HepG2 (cell line): ENCODE data around the gene RUBCNL. TPM values are rescaled to one million over a fixed set of nuclear protein-coding genes. Genes with fewer than 3 reads are reported as not detected.

ENCODE experiments used
- ATAC-seq: fragments of 200-7000 bp; cut with Tn5 transposase; 3 replicates; pipeline ENCODE4 v1.9.1; 2020; ENCODE audit warnings: mild to moderate bottlenecking, moderate library complexity
- BruUV-seq: library from RNA; stranded (reverse); fragments of 400-500 nt; replicated peaks from 2 replicates; lab custom pipeline; 2021; lab: Mats Ljungman, UMichigan
- CTCF ChIA-PET: fragments of 300-600 bp; formaldehyde crosslinking; extraction: SDS; loops from one replicate; lab custom pipeline; 2021; ENCODE audit warnings: low total read pairs, inconsistent platforms, low intra/inter-chr PET ratio; lab: Yijun Ruan, JAX
- POLR2A ChIA-PET: fragments of 350-600 bp; sonication (Branson Sonifier 250); formaldehyde crosslinking; loops from one replicate; lab custom pipeline; 2020; ENCODE audit warnings: antibody characterized with exemption, inconsistent platforms; lab: Yijun Ruan, JAX
- DNase-seq: peaks from one replicate; pipeline ENCODE4 v3.0.0-alpha.2; 2015; ENCODE audit warnings: low spot score
- FAIRE-seq: peaks from 3 replicates; lab custom pipeline; 2011; peaks lifted over from hg19 to GRCh38; lab: Jason Lieb, UNC
- H2AFZ ChIP-seq: one replicate; pipeline ENCODE4 v1.6.1; 2011; ENCODE audit warnings: low read length, inconsistent platforms
- H3K27ac ChIP-seq: fragments of 300-600 bp; 3 replicates; pipeline ENCODE4 v1.8.0; 2011; ENCODE audit warnings: mixed run types, mild to moderate bottlenecking, mixed read lengths, low read length, inconsistent platforms; ENCODE audit not compliant: insufficient read depth; ENCODE audit errors: extremely low read length
- H3K27me3 ChIP-seq, 2 experiments: fragments of 200-600 bp in 1 of 2; 2 replicates in 1 of 2; 3 replicates in 1 of 2; pipeline versions ENCODE4 v1.6.0 to v1.8.0; 2011; ENCODE audit warnings: low read length in 2 of 2, mild to moderate bottlenecking in 2 of 2, moderate library complexity in 2 of 2, inconsistent platforms in 1 of 2; ENCODE audit not compliant: insufficient read depth in 2 of 2, control insufficient read depth in 1 of 2
- H3K36me3 ChIP-seq, 2 experiments: fragments of 200-600 bp in 1 of 2; replicated peaks in 1 of 2; 2 replicates in 1 of 2; 3 replicates in 1 of 2; pipeline versions ENCODE4 v1.5.1 to v1.8.0; 2011; ENCODE audit warnings: low read length in 2 of 2, inconsistent platforms in 1 of 2; ENCODE audit not compliant: insufficient read depth in 2 of 2, control insufficient read depth in 1 of 2
- H3K4me1 ChIP-seq: 2 replicates; pipeline ENCODE4 v1.5.1; 2012; ENCODE audit warnings: low read length, inconsistent platforms; ENCODE audit not compliant: insufficient read depth
- H3K4me2 ChIP-seq: 2 replicates; pipeline ENCODE4 v1.6.0; 2011; ENCODE audit warnings: low read depth, low read length, inconsistent platforms
- H3K4me3 ChIP-seq, 3 experiments: fragments of 200-600 bp in 1 of 3; sonication (generic), shearing (Covaris generic) in 1 of 3; replicated peaks in 1 of 3; 2 replicates each; pipeline ENCODE4 v1.5.1; 2011 to 2016; ENCODE audit warnings: low read length in 3 of 3, inconsistent platforms in 2 of 3, low read depth in 2 of 3, mild to moderate bottlenecking in 2 of 3, control low read depth in 1 of 3, mixed read lengths in 1 of 3; ENCODE audit not compliant: insufficient read depth in 1 of 3
- H3K79me2 ChIP-seq: one replicate; pipeline ENCODE4 v1.6.1; 2011; ENCODE audit warnings: low read length, inconsistent platforms; ENCODE audit not compliant: insufficient read depth
- H3K9ac ChIP-seq: 2 replicates; pipeline ENCODE4 v1.6.0; 2011; ENCODE audit warnings: mild to moderate bottlenecking, low read depth, low read length, inconsistent platforms; ENCODE audit not compliant: insufficient read depth
- H3K9me3 ChIP-seq: 2 replicates; pipeline ENCODE4 v1.5.1; 2012; ENCODE audit warnings: mild to moderate bottlenecking, low read length
- H4K20me1 ChIP-seq: 2 replicates; pipeline ENCODE4 v1.6.0; 2011; ENCODE audit warnings: inconsistent platforms, mild to moderate bottlenecking, low read length, moderate library complexity; ENCODE audit not compliant: insufficient read depth
- CC2D1A ChIP-seq: sonication (generic); formaldehyde crosslinking; IDR thresholded peaks from 2 replicates; pipeline ENCODE4 v1.8.1; 2023; ENCODE audit warnings: mild to moderate bottlenecking, missing genetic modification reagents
- ELF3 ChIP-seq: IDR thresholded peaks from 2 replicates; pipeline ENCODE4 v1.6.1; 2016; ENCODE audit warnings: missing genetic modification reagents, missing compliant biosample characterization
- GTF2F1 ChIP-seq: fragments of 150-350 bp; IDR thresholded peaks from 2 replicates; pipeline ENCODE4 v1.6.1; 2014; ENCODE audit warnings: low read length
- HDAC6 ChIP-seq: fragments of 200-600 bp; sonication (generic); IDR thresholded peaks from 2 replicates; pipeline ENCODE4 v1.7.0; 2017; ENCODE audit warnings: mild to moderate bottlenecking, antibody characterized with exemption, low read length, low read depth
- KAT7 ChIP-seq: IDR thresholded peaks from 2 replicates; pipeline ENCODE4 v1.6.1; 2018; ENCODE audit warnings: borderline replicate concordance, missing compliant biosample characterization
- KLF15 ChIP-seq: sonication (generic); formaldehyde crosslinking; IDR thresholded peaks from 2 replicates; pipeline ENCODE4 v1.8.1; 2023; ENCODE audit warnings: borderline replicate concordance, mild to moderate bottlenecking, inconsistent platforms, missing genetic modification reagents, mixed read lengths
- MEIS1 ChIP-seq: sonication (generic); formaldehyde crosslinking; IDR thresholded peaks from 2 replicates; pipeline ENCODE4 v1.9.0; 2021; ENCODE audit warnings: mild to moderate bottlenecking, missing genetic modification reagents, moderate library complexity, borderline replicate concordance
- PATZ1 ChIP-seq: sonication (generic); formaldehyde crosslinking; IDR thresholded peaks from 2 replicates; pipeline ENCODE4 v1.4.0; 2020; ENCODE audit warnings: missing genetic modification reagents
- PCBP2 ChIP-seq: fragments of 200-400 bp; formaldehyde crosslinking; optimal IDR thresholded peaks from 2 replicates; pipeline ENCODE3; 2018; ENCODE audit warnings: low read length, low read depth; ENCODE audit not compliant: poor library complexity, severe bottlenecking
- ZBTB25 ChIP-seq: IDR thresholded peaks from 2 replicates; pipeline ENCODE4 v1.6.1; 2018; ENCODE audit warnings: missing genetic modification reagents
- ZBTB26 ChIP-seq: IDR thresholded peaks from 2 replicates; pipeline ENCODE4 v1.6.1; 2016; ENCODE audit warnings: missing compliant biosample characterization, missing genetic modification reagents, borderline replicate concordance
- ZBTB38 ChIP-seq: sonication (generic); formaldehyde crosslinking; IDR thresholded peaks from 2 replicates; pipeline ENCODE4 v1.5.1; 2020; ENCODE audit warnings: mild to moderate bottlenecking, missing genetic modification reagents
- ZHX1 ChIP-seq: sonication (generic); formaldehyde crosslinking; IDR thresholded peaks from 2 replicates; pipeline ENCODE4 v1.8.1; 2022; ENCODE audit warnings: low read depth, mild to moderate bottlenecking, missing genetic modification reagents
- ZNF234 ChIP-seq: sonication (generic); formaldehyde crosslinking; conservative IDR thresholded peaks from 2 replicates; pipeline ENCODE4 v1.5.1; 2020; ENCODE audit warnings: mild to moderate bottlenecking, missing genetic modification reagents
- ZNF350 ChIP-seq: sonication (generic); formaldehyde crosslinking; IDR thresholded peaks from 2 replicates; pipeline ENCODE4 v1.4.0; 2020; ENCODE audit warnings: mild to moderate bottlenecking, low read depth, missing genetic modification reagents, borderline replicate concordance
- ZNF44 ChIP-seq: sonication (generic); formaldehyde crosslinking; IDR thresholded peaks from 2 replicates; pipeline ENCODE4 v1.5.1; 2020; ENCODE audit warnings: mild to moderate bottlenecking, missing genetic modification reagents
- WGBS: methylation state at CpG from one replicate; pipeline ENCODE4 v1.1.6; 2017; ENCODE audit warnings: low lambda C conversion rate; 5-methylcytosine and 5-hydroxymethylcytosine counted together
- in situ Hi-C: cut with HindIII; loops from 2 replicates; pipeline ENCODE4 v1.10.0; 2017; ENCODE audit warnings: low pct_unique_long_range_greater_than_20kb; ENCODE audit not compliant: extremely low pct_ligation_motif_present
- intact Hi-C: fragments of 100-400 bp; cut with micrococcal nuclease; formaldehyde crosslinking; loops from one replicate; pipeline ENCODE4 v1.10.0; 2022; ENCODE audit not compliant: unreplicated experiment
- polyA plus RNA-seq, 8 experiments: library from polyadenylated mRNA; depleted of rRNA in 3 of 8; stranded (reverse) in 7 of 8; unstranded in 1 of 8; fragments of >200 nt; fragmentation: Illumina TruSeq in 4 of 8; extraction: Trizol in 4 of 8; gene quantifications; 2 replicates each; pipeline versions ENCODE4 v1.2.1 to v1.2.3, GENCODE V29; 2011 to 2016; ENCODE audit warnings: low read depth in 4 of 8, missing spikeins in 1 of 8, mixed read lengths in 1 of 8; ENCODE audit not compliant: insufficient read depth in 1 of 8
- total RNA-seq, 5 experiments: library from RNA; depleted of rRNA; stranded (reverse); fragments of >200 nt; fragmentation: Illumina TruSeq; extraction: Trizol; gene quantifications; 2 replicates each; pipeline ENCODE4 v1.2.3, GENCODE V29; 2016; ENCODE audit warnings: low read depth in 1 of 5

RUBCNL gene
- total and polyA plus RNA-seq, 2 of the 13 experiments (the other 11 are each of a cell fraction or from before 2014, with no cell fraction given) = not detected

- TF ChIP-seq ELF3 (no peak), ZNF234 (CRISPR knock-in tag) (no peak), GTF2F1 (no peak), ZBTB38 (CRISPR knock-in tag) (no peak), ZHX1 (CRISPR knock-in tag) (no peak), HDAC6 (no peak), ZBTB25 (no peak), PCBP2 (no peak), CC2D1A (CRISPR knock-in tag) (no peak), KLF15 (no peak), ZBTB26 (CRISPR knock-in tag) (no peak), ZNF350 (no peak), ZNF44 (no peak), PATZ1 (CRISPR knock-in tag) (no peak), KAT7 (CRISPR knock-in tag) (no peak), MEIS1 (no peak)
- DNase-seq (no peak), FAIRE-seq (no peak), ATAC-seq (no peak)
- Histone ChIP-seq H3K4me3 (no peak overlapping the region), H3K27ac (no peak overlapping the region), H3K27me3 (no peaks in the 10 kb centered on the region; a peak in 1 of 5 replicates), H3K9ac (no peak overlapping the region), H4K20me1 (no peaks in the 10 kb centered on the region), H3K4me2 (no peak overlapping the region), H3K79me2 (no peaks in the 10 kb centered on the region), H3K9me3 (no peaks in the 10 kb centered on the region), H2AFZ (no peak overlapping the region), H3K4me1 (no peaks in the 10 kb centered on the region), H3K36me3 (no peaks in the 10 kb centered on the region)
- intact Hi-C loops (no loop called here), in situ Hi-C loops (no loop called here)
- BruUV-seq = no TSS peak
- WGBS = 25% methylated on average over 7 of the region's 7 CpGs
- POLR2A ChIA-PET = no interaction called here
- CTCF ChIA-PET = no interaction called here
Observed at GRCh38 chr13:46361276-46361934, 25.6 kb downstream of the RUBCNL start.
